CD14-positive monocyte (primary cell): ENCODE results near the gene AGBL1. TPM values are rescaled to one million over a fixed set of nuclear protein-coding genes. Genes with fewer than 3 reads are reported as not detected.

Experiments
- DNase-seq, 3 donors: peaks; one replicate each; pipeline ENCODE4 v3.0.0-alpha.2; 2011 to 2022
- H2AFZ ChIP-seq: 2 replicates; pipeline ENCODE4 v1.6.0; 2012; ENCODE audit warnings: mild to moderate bottlenecking, low read depth, low read length, inconsistent platforms; ENCODE audit not compliant: insufficient read depth, poor library complexity, severe bottlenecking
- H3K27ac ChIP-seq, 2 donors: 1 replicate in 1 of 2; 2 replicates in 1 of 2; pipeline ENCODE4 v1.5.1; 2012 to 2013; ENCODE audit warnings: low read length in 2 of 2, control low read depth in 1 of 2, inconsistent platforms in 1 of 2, low read depth in 1 of 2, mild to moderate bottlenecking in 1 of 2
- H3K27me3 ChIP-seq, 2 donors: one replicate each; pipeline versions ENCODE4 v1.6.0 to v1.6.1; 2011 to 2013; ENCODE audit warnings: low read length in 2 of 2; ENCODE audit not compliant: control insufficient read depth in 2 of 2, insufficient read depth in 2 of 2
- H3K36me3 ChIP-seq, 2 donors: replicated peaks in 1 of 2; 1 replicate in 1 of 2; 2 replicates in 1 of 2; pipeline versions ENCODE4 v1.5.1 to v1.6.1; 2012 to 2013; ENCODE audit warnings: low read length in 2 of 2, control low read depth in 1 of 2, inconsistent platforms in 1 of 2, mild to moderate bottlenecking in 1 of 2; ENCODE audit not compliant: insufficient read depth in 2 of 2, control insufficient read depth in 1 of 2
- H3K4me1 ChIP-seq, 2 donors: 1 replicate in 1 of 2; 2 replicates in 1 of 2; pipeline versions ENCODE4 v1.5.1 to v1.6.1; 2012 to 2013; ENCODE audit warnings: low read length in 2 of 2, control low read depth in 1 of 2, inconsistent platforms in 1 of 2, mild to moderate bottlenecking in 1 of 2, moderate library complexity in 1 of 2; ENCODE audit not compliant: insufficient read depth in 2 of 2, control insufficient read depth in 1 of 2
- H3K4me2 ChIP-seq: replicated peaks from 2 replicates; pipeline ENCODE3; 2012; ENCODE audit warnings: low read length, moderate library complexity, mild to moderate bottlenecking; ENCODE audit not compliant: poor library complexity, severe bottlenecking; ENCODE audit errors: extremely low read depth
- H3K4me3 ChIP-seq, 3 experiments: fragments of 200-600 bp in 1 of 3; sonication (generic) in 1 of 3; replicated peaks in 1 of 3; 1 replicate in 2 of 3; 2 replicates in 1 of 3; pipeline ENCODE4 v1.5.1; 2011 to 2013; ENCODE audit warnings: low read length in 3 of 3, mild to moderate bottlenecking in 3 of 3, control low read depth in 2 of 3, low read depth in 2 of 3, inconsistent platforms in 1 of 3, moderate library complexity in 1 of 3
- H3K79me2 ChIP-seq: 2 replicates; pipeline ENCODE4 v1.6.0; 2012; ENCODE audit warnings: mild to moderate bottlenecking, control low read depth, inconsistent platforms, low read length, moderate library complexity; ENCODE audit not compliant: insufficient read depth
- H3K9ac ChIP-seq: 2 replicates; pipeline ENCODE4 v1.6.0; 2017; ENCODE audit warnings: low read length, mild to moderate bottlenecking; ENCODE audit not compliant: insufficient read depth, poor library complexity, severe bottlenecking
- H3K9me3 ChIP-seq, 2 donors: replicated peaks in 1 of 2; 1 replicate in 1 of 2; 2 replicates in 1 of 2; pipeline versions ENCODE4 v1.5.1 to v1.6.1; 2012 to 2013; ENCODE audit warnings: low read length in 2 of 2, control low read depth in 1 of 2; ENCODE audit not compliant: control insufficient read depth in 1 of 2, insufficient read depth in 1 of 2
- H4K20me1 ChIP-seq: 2 replicates; pipeline ENCODE4 v1.6.0; 2012; ENCODE audit warnings: mild to moderate bottlenecking, low read length, control low read depth, moderate library complexity; ENCODE audit not compliant: insufficient read depth
- H3K27ac Mint-ChIP-seq, 7 donors: one replicate each; pipeline ENCODE4 v1.8.0; 2020; ENCODE audit warnings: mild to moderate bottlenecking in 7 of 7, mixed read lengths in 7 of 7, moderate library complexity in 6 of 7, inconsistent platforms in 2 of 7
- H3K27me3 Mint-ChIP-seq, 3 donors: one replicate each; pipeline ENCODE4 v1.8.0; 2021 to 2022; ENCODE audit warnings: low read depth in 3 of 3, mild to moderate bottlenecking in 3 of 3, mixed read lengths in 3 of 3, moderate library complexity in 3 of 3, inconsistent platforms in 1 of 3
- H3K36me3 Mint-ChIP-seq, 2 donors: one replicate each; pipeline ENCODE4 v1.8.0; 2020; ENCODE audit warnings: mixed read lengths in 2 of 2, inconsistent platforms in 1 of 2, mild to moderate bottlenecking in 1 of 2
- H3K4me1 Mint-ChIP-seq: one replicate; pipeline ENCODE4 v1.8.0; 2020; ENCODE audit warnings: mild to moderate bottlenecking, mixed read lengths
- H3K4me3 Mint-ChIP-seq, 2 donors: one replicate each; pipeline ENCODE4 v1.8.0; 2020; ENCODE audit warnings: mild to moderate bottlenecking in 2 of 2, mixed read lengths in 2 of 2, moderate library complexity in 1 of 2
- H3K9me3 Mint-ChIP-seq, 7 donors: one replicate each; pipeline ENCODE4 v1.8.0; 2020 to 2022; ENCODE audit warnings: mixed read lengths in 7 of 7, mild to moderate bottlenecking in 6 of 7, moderate library complexity in 6 of 7, inconsistent platforms in 2 of 7
- WGBS: methylation state at CpG from one replicate; pipeline ENCODE4 v1.1.5; 2013; ENCODE audit warnings: missing lambda C conversion rate; ENCODE audit not compliant: insufficient coverage; 5-methylcytosine and 5-hydroxymethylcytosine counted together
- intact Hi-C, 2 donors: fragments of 100-400 bp; cut with micrococcal nuclease; formaldehyde crosslinking; loops; one replicate each; pipeline versions ENCODE4 v1.15.0 to v1.15.1; 2023
- polyA plus RNA-seq, 3 donors: library from polyadenylated mRNA; depleted of rRNA in 1 of 3; unstranded in 2 of 3; stranded (reverse) in 1 of 3; fragments of 300-500 nt in 2 of 3; fragments of >200 nt in 1 of 3; fragmentation: Illumina TruSeq in 2 of 3; gene quantifications; 1 replicate in 2 of 3; 2 replicates in 1 of 3; pipeline ENCODE4 v1.2.3, GENCODE V29; 2012 to 2021
- TF ChIP-seq, protein P1 (sequence below): fragments of 200-600 bp; IDR thresholded peaks from one replicate; pipeline ENCODE4 v1.8.0; 2022; ENCODE audit warnings: antibody characterized with exemption, mild to moderate bottlenecking

The AGBL1 gene
- polyA plus RNA-seq, 3 donors = not detected

- no peaks in the 10 kb centered on the region for H3K4me1 ChIP-seq
- no peaks in the 10 kb centered on the region for H3K36me3 ChIP-seq
- H3K27me3 ChIP-seq = no peaks in the 10 kb centered on the region
- intact Hi-C loops = no loop called here
- Mint-ChIP-seq H3K4me3 (no peak overlapping the region), H3K36me3 (no peaks in the 10 kb centered on the region), H3K27me3 (no peaks in the 10 kb centered on the region), H3K27ac (no peak overlapping the region), H3K9me3 (peaks cover 0 to 4% (median 0%) of the 10 kb centered on the region in 7 donors), H3K4me1 (no peaks in the 10 kb centered on the region)
- DNase-seq = no peak
- H3K9ac ChIP-seq = no peak overlapping the region
- H2AFZ ChIP-seq = no peak overlapping the region
- 68% methylated on average over 5 of the region's 6 CpGs for WGBS
- no peak overlapping the region for H3K4me3 ChIP-seq
- no peaks in the 10 kb centered on the region for H4K20me1 ChIP-seq
- H3K9me3 ChIP-seq = no peaks in the 10 kb centered on the region
- no peak overlapping the region for H3K4me2 ChIP-seq
- H3K27ac ChIP-seq = no peak overlapping the region
- H3K79me2 ChIP-seq = no peaks in the 10 kb centered on the region
- TF ChIP-seq, protein P1, sequence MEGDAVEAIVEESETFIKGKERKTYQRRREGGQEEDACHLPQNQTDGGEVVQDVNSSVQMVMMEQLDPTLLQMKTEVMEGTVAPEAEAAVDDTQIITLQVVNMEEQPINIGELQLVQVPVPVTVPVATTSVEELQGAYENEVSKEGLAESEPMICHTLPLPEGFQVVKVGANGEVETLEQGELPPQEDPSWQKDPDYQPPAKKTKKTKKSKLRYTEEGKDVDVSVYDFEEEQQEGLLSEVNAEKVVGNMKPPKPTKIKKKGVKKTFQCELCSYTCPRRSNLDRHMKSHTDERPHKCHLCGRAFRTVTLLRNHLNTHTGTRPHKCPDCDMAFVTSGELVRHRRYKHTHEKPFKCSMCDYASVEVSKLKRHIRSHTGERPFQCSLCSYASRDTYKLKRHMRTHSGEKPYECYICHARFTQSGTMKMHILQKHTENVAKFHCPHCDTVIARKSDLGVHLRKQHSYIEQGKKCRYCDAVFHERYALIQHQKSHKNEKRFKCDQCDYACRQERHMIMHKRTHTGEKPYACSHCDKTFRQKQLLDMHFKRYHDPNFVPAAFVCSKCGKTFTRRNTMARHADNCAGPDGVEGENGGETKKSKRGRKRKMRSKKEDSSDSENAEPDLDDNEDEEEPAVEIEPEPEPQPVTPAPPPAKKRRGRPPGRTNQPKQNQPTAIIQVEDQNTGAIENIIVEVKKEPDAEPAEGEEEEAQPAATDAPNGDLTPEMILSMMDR = no peak
Measured at GRCh38 chr15:86653344-86654197, 573.9 kb downstream of the AGBL1 start.

- 83% methylated on average over 1 of the region's 3 CpGs for WGBS
- intact Hi-C loops = no loop called here
- Mint-ChIP-seq H3K27me3 (no peaks in the 10 kb centered on the region), H3K27ac (no peak overlapping the region), H3K4me1 (no peaks in the 10 kb centered on the region), H3K9me3 (peaks cover 0 to 4% (median 0%) of the 10 kb centered on the region in 7 donors), H3K36me3 (no peaks in the 10 kb centered on the region), H3K4me3 (no peak overlapping the region)
- no peaks in the 10 kb centered on the region for H3K79me2 ChIP-seq
- no peak overlapping the region for H3K4me3 ChIP-seq
- H3K4me2 ChIP-seq = no peak overlapping the region
- TF ChIP-seq, protein P1 = no peak
- no peaks in the 10 kb centered on the region for H3K9me3 ChIP-seq
- H3K4me1 ChIP-seq = no peaks in the 10 kb centered on the region
- H3K27me3 ChIP-seq = no peaks in the 10 kb centered on the region
- no peak for DNase-seq
- no peaks in the 10 kb centered on the region for H4K20me1 ChIP-seq
- no peaks in the 10 kb centered on the region for H3K36me3 ChIP-seq
- no peak overlapping the region for H2AFZ ChIP-seq
- no peak overlapping the region for H3K27ac ChIP-seq
- H3K9ac ChIP-seq = no peak overlapping the region
Measured at GRCh38 chr15:86654501-86654900, 574.8 kb downstream of the AGBL1 start.
